Esophagus muscularis mucosa (tissue), 3 donors: ENCODE measurements around the gene DYNC1I1.

Source experiments
- CTCF ChIP-seq, 3 experiments: fragments of 200-600 bp in 2 of 3; fragments of 450-650 bp in 1 of 3; sonication (generic) in 2 of 3; IDR thresholded peaks; one replicate each; pipeline ENCODE4 v1.5.1; 2017 to 2019; ENCODE audit warnings: antibody characterized with exemption in 3 of 3, mild to moderate bottlenecking in 2 of 3, moderate library complexity in 1 of 3
- POLR2AphosphoS5 ChIP-seq, 2 donors: sonication (generic); formaldehyde crosslinking; IDR thresholded peaks; one replicate each; pipeline ENCODE4 v1.6.1; 2017; ENCODE audit warnings: antibody characterized with exemption in 2 of 2

- no peak for TF ChIP-seq CTCF (IDR thresholded peaks at IDR 0.05)
- no peak for TF ChIP-seq POLR2AphosphoS5 (IDR thresholded peaks at IDR 0.05)
Observed at GRCh38 chr7:95863623-95864022, 91.3 kb downstream of the DYNC1I1 start.
